OCI-LY3 (cell line): ENCODE data around the gene ERBIN.

ENCODE experiments used
- CTCF ChIP-seq: fragments of 200-600, 300-600 bp; sonication (generic); IDR thresholded peaks from 2 replicates; pipeline ENCODE4 v1.5.1; 2014; ENCODE audit warnings: antibody characterized with exemption, low read length, low read depth
- EZH2phosphoT487 ChIP-seq: fragments of 200-600 bp; shearing (Covaris generic); IDR thresholded peaks from 2 replicates; pipeline ENCODE4 v1.6.1; 2018; ENCODE audit warnings: antibody characterized with exemption, mixed run types, low read depth

GRCh38 chr5:65981548-65981947 is 55.2 kb downstream of the ERBIN start:
- no peak for TF ChIP-seq CTCF
- TF ChIP-seq EZH2phosphoT487 = no peak
